HEK293T (cell line): Measurements from ENCODE around the gene NSF.

Experiments
- ARNT ChIP-seq: fragments of 450-650 bp; IDR thresholded peaks from 2 replicates; pipeline ENCODE4 v1.6.1; 2017; ENCODE audit warnings: mild to moderate bottlenecking
- BHLHE40 ChIP-seq: fragments of 450-650 bp; IDR thresholded peaks from 2 replicates; pipeline ENCODE4 v1.6.1; 2016; ENCODE audit warnings: mild to moderate bottlenecking, moderate library complexity, borderline replicate concordance
- ELF4 ChIP-seq: fragments of 450-650 bp; IDR thresholded peaks from 2 replicates; pipeline ENCODE4 v1.6.1; 2017; ENCODE audit warnings: antibody characterized with exemption
- FOXA1 ChIP-seq: fragments of 450-650 bp; IDR thresholded peaks from 2 replicates; pipeline ENCODE4 v1.6.1; 2016; ENCODE audit warnings: mild to moderate bottlenecking
- FOXM1 ChIP-seq: fragments of 450-650 bp; IDR thresholded peaks from 2 replicates; pipeline ENCODE4 v1.6.1; 2017; ENCODE audit warnings: mild to moderate bottlenecking, borderline replicate concordance
- HDGF ChIP-seq: fragments of 450-650 bp; IDR thresholded peaks from 2 replicates; pipeline ENCODE4 v1.6.1; 2017; ENCODE audit warnings: antibody characterized with exemption, borderline replicate concordance
- LEF1 ChIP-seq: fragments of 450-650 bp; IDR thresholded peaks from 2 replicates; pipeline ENCODE4 v1.6.1; 2017; ENCODE audit warnings: mild to moderate bottlenecking, borderline replicate concordance
- SP1 ChIP-seq: fragments of 450-650 bp; IDR thresholded peaks from 2 replicates; pipeline ENCODE4 v1.6.1; 2017
- SUZ12 ChIP-seq: fragments of 450-650 bp; IDR thresholded peaks from 2 replicates; pipeline ENCODE4 v1.6.1; 2016; ENCODE audit warnings: mild to moderate bottlenecking
- TARDBP ChIP-seq: fragments of 450-650 bp; IDR thresholded peaks from 2 replicates; pipeline ENCODE4 v1.6.1; 2016
- ZNF384 ChIP-seq: fragments of 450-650 bp; IDR thresholded peaks from 2 replicates; pipeline ENCODE4 v1.6.1; 2016

GRCh38 chr17:46744441-46744840 is 154.0 kb downstream of the NSF start:
- no peak for TF ChIP-seq ELF4
- TF ChIP-seq FOXM1, result no peak
- no peak for TF ChIP-seq ZNF384
- no peak for TF ChIP-seq BHLHE40
- TF ChIP-seq SUZ12, result no peak
- TF ChIP-seq SP1, result no peak
- no peak for TF ChIP-seq FOXA1
- TF ChIP-seq HDGF, result no peak
- TF ChIP-seq TARDBP, result no peak
- TF ChIP-seq ARNT, result no peak
- TF ChIP-seq LEF1, result no peak
